Measurements from ENCODE around the gene HABP4. TPM values are rescaled to one million over a fixed set of nuclear protein-coding genes. Genes with fewer than 3 reads are reported as not detected.
A peak's percentile ranks its signal among the peaks of the same experiment; 100 is the strongest.

The HABP4 gene
- total RNA-seq, 1 donor from 2014 or later, result 6.6 TPM

GRCh38 chr9:96429732-96430131 lies 20.2 kb upstream of the HABP4 start:
- no peak for FAIRE-seq

GRCh38 chr9:96430377-96430776 lies 19.6 kb upstream of the HABP4 start:
- Histone ChIP-seq H3K4me3 (ENCODE audit: low read depth, low read length) (no peak overlapping the region), H3K36me3 (ENCODE audit: control insufficient read depth, insufficient read depth, low read length) (no peaks in the 10 kb centered on the region), H3K27me3 (ENCODE audit: control insufficient read depth, insufficient read depth, low read length) (no peaks in the 10 kb centered on the region)
- no peak for TF ChIP-seq CTCF (IDR thresholded peaks at IDR 0.05; ENCODE audit: insufficient read depth, low read length, severe bottlenecking)
- FAIRE-seq (no peak), DNase-seq (ENCODE audit: low read depth) (no peak)

More at GRCh38 chr9:96429732-96430131, 20.2 kb upstream of the HABP4 start:
- no peak for TF ChIP-seq CTCF (IDR thresholded peaks at IDR 0.05; ENCODE audit: insufficient read depth, low read length, severe bottlenecking)
- H3K27me3 ChIP-seq (ENCODE audit: control insufficient read depth, insufficient read depth, low read length), result no peaks in the 10 kb centered on the region
- no peak for DNase-seq (ENCODE audit: low read depth)
- H3K4me3 ChIP-seq (ENCODE audit: low read depth, low read length), result no peak overlapping the region
- H3K36me3 ChIP-seq (ENCODE audit: control insufficient read depth, insufficient read depth, low read length), result no peaks in the 10 kb centered on the region

GRCh38 chr9:96435345-96435744 lies 14.6 kb upstream of the HABP4 start:
- H3K36me3 ChIP-seq (ENCODE audit: control insufficient read depth, insufficient read depth, low read length), result no peaks in the 10 kb centered on the region
- H3K4me3 ChIP-seq (ENCODE audit: low read depth, low read length), result no peak overlapping the region
- peak; percentile 85 for DNase-seq (ENCODE audit: low read depth)
- TF ChIP-seq CTCF (IDR thresholded peaks at IDR 0.05; ENCODE audit: insufficient read depth, low read length, severe bottlenecking), result no peak
- no peaks in the 10 kb centered on the region for H3K27me3 ChIP-seq (ENCODE audit: control insufficient read depth, insufficient read depth, low read length)
- FAIRE-seq, result no peak

- TF ChIP-seq CTCF (IDR thresholded peaks at IDR 0.05; ENCODE audit: insufficient read depth, low read length, severe bottlenecking), result no peak
- Histone ChIP-seq H3K27me3 (ENCODE audit: control insufficient read depth, insufficient read depth, low read length) (no peaks in the 10 kb centered on the region), H3K36me3 (ENCODE audit: control insufficient read depth, insufficient read depth, low read length) (no peaks in the 10 kb centered on the region), H3K4me3 (ENCODE audit: low read depth, low read length) (no peak overlapping the region)
- DNase-seq (ENCODE audit: low read depth), result no peak
- FAIRE-seq, result no peak
Observed at GRCh38 chr9:96436063-96436455, 13.9 kb upstream of the HABP4 start.

- no peak overlapping the region for H3K4me3 ChIP-seq (ENCODE audit: low read depth, low read length)
- no peak for DNase-seq (ENCODE audit: low read depth)
- TF ChIP-seq CTCF (IDR thresholded peaks at IDR 0.05; ENCODE audit: insufficient read depth, low read length, severe bottlenecking), result no peak
Observed at GRCh38 chr9:96436456-96437126, 13.4 kb upstream of the HABP4 start.

GRCh38 chr9:96437454-96437853 lies 12.5 kb upstream of the HABP4 start:
- H3K4me3 ChIP-seq (ENCODE audit: low read depth, low read length), result no peak overlapping the region
- H3K36me3 ChIP-seq (ENCODE audit: control insufficient read depth, insufficient read depth, low read length), result no peaks in the 10 kb centered on the region
- DNase-seq (ENCODE audit: low read depth), result no peak
- FAIRE-seq, result no peak
- H3K27me3 ChIP-seq (ENCODE audit: control insufficient read depth, insufficient read depth, low read length), result no peaks in the 10 kb centered on the region
- no peak for TF ChIP-seq CTCF (IDR thresholded peaks at IDR 0.05; ENCODE audit: insufficient read depth, low read length, severe bottlenecking)

More at GRCh38 chr9:96436456-96437126, 13.4 kb upstream of the HABP4 start:
- Histone ChIP-seq H3K36me3 (ENCODE audit: control insufficient read depth, insufficient read depth, low read length) (no peaks in the 10 kb centered on the region), H3K27me3 (ENCODE audit: control insufficient read depth, insufficient read depth, low read length) (no peaks in the 10 kb centered on the region)
- FAIRE-seq, result no peak

Data from bronchial epithelial cell (primary cell).